Peyer's patch (tissue), 4 donors: ENCODE data around the gene TAF11L5.

Source experiments
- CTCF ChIP-seq, 6 experiments: fragments of 450-650 bp in 4 of 6; fragments of 200-600 bp in 2 of 6; sonication (generic) in 1 of 6; IDR thresholded peaks; one replicate each; pipeline ENCODE4 v1.5.1; 2017 to 2019; ENCODE audit warnings: antibody characterized with exemption in 6 of 6, mild to moderate bottlenecking in 3 of 6, moderate library complexity in 1 of 6
- POLR2A ChIP-seq, 2 donors: fragments of 450-650 bp; IDR thresholded peaks; one replicate each; pipeline ENCODE4 v1.5.1; 2017; ENCODE audit warnings: antibody characterized with exemption in 2 of 2, mild to moderate bottlenecking in 2 of 2, moderate library complexity in 2 of 2

GRCh38 chr5:17487174-17487512 is 37.9 kb upstream of the TAF11L5 start:
- TF ChIP-seq CTCF (IDR thresholded peaks at IDR 0.05) (no peak), POLR2A (IDR thresholded peaks at IDR 0.05) (no peak)
